HEK293 (cell line): ENCODE data around the gene SHROOM1.

ENCODE experiments used
- EGR2 ChIP-seq: fragments of 450-650 bp; formaldehyde crosslinking; IDR thresholded peaks from 2 replicates; pipeline ENCODE4 v1.5.1; 2016; ENCODE audit warnings: low read depth, missing biosample characterization, missing genetic modification characterization
- KLF1 ChIP-seq: fragments of 450-650 bp; formaldehyde crosslinking; IDR thresholded peaks from 2 replicates; pipeline ENCODE4 v1.5.1; 2016; ENCODE audit warnings: missing biosample characterization, missing genetic modification characterization
- KLF10 ChIP-seq: fragments of 450-650 bp; IDR thresholded peaks from 2 replicates; pipeline ENCODE4 v1.5.1; 2018; ENCODE audit warnings: missing biosample characterization, mild to moderate bottlenecking, missing genetic modification characterization
- PATZ1 ChIP-seq: fragments of 450-650 bp; formaldehyde crosslinking; IDR thresholded peaks from 2 replicates; pipeline ENCODE4 v1.5.1; 2016; ENCODE audit warnings: missing biosample characterization, missing genetic modification characterization
- PBX3 ChIP-seq: sonication (generic); formaldehyde crosslinking; IDR thresholded peaks from 2 replicates; pipeline ENCODE4 v1.8.1; 2022; ENCODE audit warnings: mild to moderate bottlenecking, moderate library complexity, missing genetic modification reagents
- SP2 ChIP-seq: fragments of 450-650 bp; formaldehyde crosslinking; IDR thresholded peaks from 2 replicates; pipeline ENCODE4 v1.5.1; 2016; ENCODE audit warnings: missing biosample characterization, missing genetic modification characterization
- ZBTB11 ChIP-seq: fragments of 450-650 bp; formaldehyde crosslinking; conservative IDR thresholded peaks from 2 replicates; pipeline ENCODE4 v1.5.1; 2016; ENCODE audit warnings: low read depth, missing biosample characterization, missing genetic modification characterization
- ZBTB8A ChIP-seq: fragments of 450-650 bp; formaldehyde crosslinking; IDR thresholded peaks from 2 replicates; pipeline ENCODE4 v1.5.1; 2016; ENCODE audit warnings: missing biosample characterization, missing genetic modification characterization
- ZNF394 ChIP-seq: fragments of 450-650 bp; formaldehyde crosslinking; IDR thresholded peaks from 2 replicates; pipeline ENCODE4 v1.5.1; 2016; ENCODE audit warnings: missing biosample characterization, missing genetic modification characterization, mild to moderate bottlenecking, moderate library complexity, borderline replicate concordance
- ZNF423 ChIP-seq: fragments of 450-650 bp; formaldehyde crosslinking; IDR thresholded peaks from 2 replicates; pipeline ENCODE4 v1.5.1; 2016; ENCODE audit warnings: missing biosample characterization, missing genetic modification characterization
- ZNF624 ChIP-seq: fragments of 450-650 bp; formaldehyde crosslinking; IDR thresholded peaks from 2 replicates; pipeline ENCODE4 v1.5.1; 2017; ENCODE audit warnings: missing biosample characterization, missing genetic modification characterization
- ZNF626 ChIP-seq: fragments of 450-650 bp; sonication (Bioruptor Pico); formaldehyde crosslinking; IDR thresholded peaks from 2 replicates; pipeline ENCODE4 v1.5.1; 2018; ENCODE audit warnings: missing biosample characterization, missing genetic modification characterization, inconsistent platforms
- ZNF658 ChIP-seq: fragments of 450-650 bp; formaldehyde crosslinking; IDR thresholded peaks from 2 replicates; pipeline ENCODE4; 2016; ENCODE audit warnings: missing biosample characterization, missing genetic modification characterization
- ZNF660 ChIP-seq: fragments of 450-650 bp; IDR thresholded peaks from 2 replicates; pipeline ENCODE4 v1.5.1; 2018; ENCODE audit warnings: missing biosample characterization, mild to moderate bottlenecking, missing genetic modification characterization
- ZNF670 ChIP-seq: fragments of 450-650 bp; formaldehyde crosslinking; IDR thresholded peaks from 2 replicates; pipeline ENCODE4 v1.5.1; 2016; ENCODE audit warnings: missing biosample characterization, missing genetic modification characterization, low read depth
- ZNF785 ChIP-seq: fragments of 450-650 bp; formaldehyde crosslinking; IDR thresholded peaks from 2 replicates; pipeline ENCODE4 v1.5.1; 2016; ENCODE audit warnings: missing biosample characterization, missing genetic modification characterization
- ZNF792 ChIP-seq: fragments of 450-650 bp; formaldehyde crosslinking; IDR thresholded peaks from 2 replicates; pipeline ENCODE4 v1.5.1; 2016; ENCODE audit warnings: missing biosample characterization, missing genetic modification characterization
- ZSCAN30 ChIP-seq: fragments of 450-650 bp; IDR thresholded peaks from 2 replicates; pipeline ENCODE4 v1.5.1; 2018; ENCODE audit warnings: missing biosample characterization, mild to moderate bottlenecking, missing genetic modification characterization, moderate library complexity
- ZXDB ChIP-seq: fragments of 450-650 bp; formaldehyde crosslinking; IDR thresholded peaks from 2 replicates; pipeline ENCODE4 v1.5.1; 2016; ENCODE audit warnings: missing biosample characterization, missing genetic modification characterization
- TF ChIP-seq, protein P1 (sequence below): fragments of 450-650 bp; formaldehyde crosslinking; IDR thresholded peaks from 2 replicates; pipeline ENCODE4 v1.5.1; 2016; ENCODE audit warnings: missing biosample characterization, missing genetic modification characterization
- TF ChIP-seq, protein P2 (sequence below): fragments of 450-650 bp; formaldehyde crosslinking; IDR thresholded peaks from 2 replicates; pipeline ENCODE4 v1.5.1; 2017; ENCODE audit warnings: missing biosample characterization, missing genetic modification characterization
- TF ChIP-seq, protein P3 (sequence below): fragments of 450-650 bp; formaldehyde crosslinking; IDR thresholded peaks from 2 replicates; pipeline ENCODE4 v1.5.1; 2016; ENCODE audit warnings: missing biosample characterization, missing genetic modification characterization
- TF ChIP-seq, protein P4 (sequence below): fragments of 450-650 bp; formaldehyde crosslinking; IDR thresholded peaks from 2 replicates; pipeline ENCODE4 v1.5.1; 2016; ENCODE audit warnings: missing biosample characterization, missing genetic modification characterization

SHROOM1 gene

DNA sequence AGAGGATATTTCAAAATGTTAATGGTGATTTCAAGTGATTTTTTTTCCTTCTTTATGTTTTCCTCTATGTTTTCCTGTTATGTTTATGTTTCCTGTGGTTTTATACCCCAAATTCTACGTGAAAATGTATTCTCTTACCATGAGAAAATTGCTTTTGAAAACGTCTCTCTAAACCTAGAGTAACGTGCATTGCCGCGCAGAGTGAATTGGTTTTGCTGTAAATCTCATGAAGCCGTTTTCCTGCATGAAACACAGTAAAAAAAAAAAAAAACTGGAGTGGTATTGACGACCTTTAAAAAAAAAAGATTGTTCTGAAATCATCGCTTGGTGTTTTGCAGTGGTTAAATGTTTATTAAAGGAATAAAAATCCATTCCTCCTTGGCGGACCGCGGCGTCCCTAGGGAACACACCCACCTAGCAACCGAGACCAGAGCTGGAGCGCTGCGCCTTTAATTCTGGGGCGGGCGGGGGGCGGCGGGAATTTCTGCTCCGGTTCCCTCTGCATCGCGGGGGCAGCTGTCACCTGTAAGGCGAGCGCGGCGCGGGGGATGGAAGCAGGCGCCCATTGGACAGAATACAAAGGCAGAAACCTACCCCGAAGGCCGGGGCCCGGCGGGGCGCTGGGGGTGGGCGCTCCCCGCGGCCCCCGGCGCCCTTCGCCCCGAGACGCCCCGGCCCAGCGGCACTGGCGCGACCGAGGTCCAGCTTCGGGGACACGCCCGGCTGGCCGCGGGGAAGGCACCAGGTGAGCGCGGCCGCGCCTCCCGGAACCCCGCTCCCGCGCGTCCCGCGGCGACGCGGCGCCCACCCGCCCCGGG lies 17.5 kb downstream of the SHROOM1 start, which contains the start of gene SOWAHA (continued):
- TF ChIP-seq ZXDB (tag by site-specific recombination) (no peak), ZBTB11 (no peak; the same call in 1 of the 2 replicates), PATZ1 (tag by site-specific recombination) (peak; percentile 63), EGR2 (peak; percentile 63), SP2 (tag by site-specific recombination) (peak; percentile 34; the same call in 1 of the 2 replicates), ZSCAN30 (no peak), ZNF658 (no peak), ZNF792 (tag by site-specific recombination) (no peak), KLF10 (0 out of 2 replicates have a peak, but pooled peaks have one; percentile 43), ZNF394 (tag by site-specific recombination) (no peak; the same call in 1 of the 2 replicates), ZNF785 (tag by site-specific recombination) (no peak), ZBTB8A (tag by site-specific recombination) (0 out of 2 replicates have a peak, but pooled peaks have one; percentile 20), ZNF660 (tag by site-specific recombination) (no peak; the same call in 1 of the 2 replicates), ZNF626 (tag by site-specific recombination) (no peak), ZNF670 (tag by site-specific recombination) (no peak), ZNF624 (tag by site-specific recombination) (no peak), KLF1 (tag by site-specific recombination) (peak; percentile 36; the same call in 1 of the 2 replicates), ZNF423 (tag by site-specific recombination) (peak; percentile 53; the same call in 1 of the 2 replicates), PBX3 (CRISPR knock-in tag) (no peak)
- TF ChIP-seq, protein P1, sequence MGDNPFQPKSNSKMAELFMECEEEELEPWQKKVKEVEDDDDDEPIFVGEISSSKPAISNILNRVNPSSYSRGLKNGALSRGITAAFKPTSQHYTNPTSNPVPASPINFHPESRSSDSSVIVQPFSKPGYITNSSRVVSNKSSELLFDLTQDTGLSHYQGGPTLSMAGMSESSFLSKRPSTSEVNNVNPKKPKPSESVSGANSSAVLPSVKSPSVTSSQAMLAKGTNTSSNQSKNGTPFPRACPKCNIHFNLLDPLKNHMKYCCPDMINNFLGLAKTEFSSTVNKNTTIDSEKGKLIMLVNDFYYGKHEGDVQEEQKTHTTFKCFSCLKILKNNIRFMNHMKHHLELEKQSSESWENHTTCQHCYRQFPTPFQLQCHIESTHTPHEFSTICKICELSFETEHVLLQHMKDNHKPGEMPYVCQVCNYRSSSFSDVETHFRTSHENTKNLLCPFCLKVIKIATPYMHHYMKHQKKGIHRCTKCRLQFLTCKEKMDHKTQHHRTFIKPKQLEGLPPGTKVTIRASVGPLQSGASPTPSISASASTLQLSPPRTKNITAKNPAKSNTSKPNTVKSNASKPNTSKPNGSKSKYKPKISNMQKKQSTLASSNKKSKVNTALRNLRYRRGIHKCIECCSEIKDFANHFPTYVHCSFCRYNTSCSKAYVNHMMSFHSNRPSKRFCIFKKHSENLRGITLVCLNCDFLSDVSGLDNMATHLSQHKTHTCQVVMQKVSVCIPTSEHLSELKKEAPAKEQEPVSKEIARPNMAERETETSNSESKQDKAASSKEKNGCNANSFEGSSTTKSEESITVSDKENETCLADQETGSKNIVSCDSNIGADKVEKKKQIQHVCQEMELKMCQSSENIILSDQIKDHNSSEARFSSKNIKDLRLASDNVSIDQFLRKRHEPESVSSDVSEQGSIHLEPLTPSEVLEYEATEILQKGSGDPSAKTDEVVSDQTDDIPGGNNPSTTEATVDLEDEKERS = no peak
- TF ChIP-seq, protein P2, sequence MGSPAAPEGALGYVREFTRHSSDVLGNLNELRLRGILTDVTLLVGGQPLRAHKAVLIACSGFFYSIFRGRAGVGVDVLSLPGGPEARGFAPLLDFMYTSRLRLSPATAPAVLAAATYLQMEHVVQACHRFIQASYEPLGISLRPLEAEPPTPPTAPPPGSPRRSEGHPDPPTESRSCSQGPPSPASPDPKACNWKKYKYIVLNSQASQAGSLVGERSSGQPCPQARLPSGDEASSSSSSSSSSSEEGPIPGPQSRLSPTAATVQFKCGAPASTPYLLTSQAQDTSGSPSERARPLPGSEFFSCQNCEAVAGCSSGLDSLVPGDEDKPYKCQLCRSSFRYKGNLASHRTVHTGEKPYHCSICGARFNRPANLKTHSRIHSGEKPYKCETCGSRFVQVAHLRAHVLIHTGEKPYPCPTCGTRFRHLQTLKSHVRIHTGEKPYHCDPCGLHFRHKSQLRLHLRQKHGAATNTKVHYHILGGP (tag by site-specific recombination) = no peak
- TF ChIP-seq, protein P3, sequence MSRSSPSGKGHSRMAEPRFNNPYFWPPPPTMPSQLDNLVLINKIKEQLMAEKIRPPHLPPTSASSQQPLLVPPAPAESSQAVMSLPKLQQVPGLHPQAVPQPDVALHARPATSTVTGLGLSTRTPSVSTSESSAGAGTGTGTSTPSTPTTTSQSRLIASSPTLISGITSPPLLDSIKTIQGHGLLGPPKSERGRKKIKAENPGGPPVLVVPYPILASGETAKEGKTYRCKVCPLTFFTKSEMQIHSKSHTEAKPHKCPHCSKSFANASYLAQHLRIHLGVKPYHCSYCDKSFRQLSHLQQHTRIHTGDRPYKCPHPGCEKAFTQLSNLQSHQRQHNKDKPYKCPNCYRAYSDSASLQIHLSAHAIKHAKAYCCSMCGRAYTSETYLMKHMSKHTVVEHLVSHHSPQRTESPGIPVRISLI (tag by site-specific recombination) = peak; percentile 71; the same call in 1 of the 2 replicates
- TF ChIP-seq, protein P4, sequence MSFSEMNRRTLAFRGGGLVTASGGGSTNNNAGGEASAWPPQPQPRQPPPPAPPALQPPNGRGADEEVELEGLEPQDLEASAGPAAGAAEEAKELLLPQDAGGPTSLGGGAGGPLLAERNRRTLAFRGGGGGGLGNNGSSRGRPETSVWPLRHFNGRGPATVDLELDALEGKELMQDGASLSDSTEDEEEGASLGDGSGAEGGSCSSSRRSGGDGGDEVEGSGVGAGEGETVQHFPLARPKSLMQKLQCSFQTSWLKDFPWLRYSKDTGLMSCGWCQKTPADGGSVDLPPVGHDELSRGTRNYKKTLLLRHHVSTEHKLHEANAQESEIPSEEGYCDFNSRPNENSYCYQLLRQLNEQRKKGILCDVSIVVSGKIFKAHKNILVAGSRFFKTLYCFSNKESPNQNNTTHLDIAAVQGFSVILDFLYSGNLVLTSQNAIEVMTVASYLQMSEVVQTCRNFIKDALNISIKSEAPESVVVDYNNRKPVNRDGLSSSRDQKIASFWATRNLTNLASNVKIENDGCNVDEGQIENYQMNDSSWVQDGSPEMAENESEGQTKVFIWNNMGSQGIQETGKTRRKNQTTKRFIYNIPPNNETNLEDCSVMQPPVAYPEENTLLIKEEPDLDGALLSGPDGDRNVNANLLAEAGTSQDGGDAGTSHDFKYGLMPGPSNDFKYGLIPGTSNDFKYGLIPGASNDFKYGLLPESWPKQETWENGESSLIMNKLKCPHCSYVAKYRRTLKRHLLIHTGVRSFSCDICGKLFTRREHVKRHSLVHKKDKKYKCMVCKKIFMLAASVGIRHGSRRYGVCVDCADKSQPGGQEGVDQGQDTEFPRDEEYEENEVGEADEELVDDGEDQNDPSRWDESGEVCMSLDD (tag by site-specific recombination) = no peak
